Measurements from ENCODE around the gene KCNK3.
"Not testable (repeated sequence)": the region's sequence is repeated elsewhere in the genome, so short reads cannot be mapped to it uniquely, and the experiment has no call there.

KCNK3 gene

GRCh38 chr2:26651799-26652198 is 40.7 kb upstream of the KCNK3 start:
- Histone ChIP-seq H3K27me3 (ENCODE audit: control insufficient read depth, insufficient read depth, low read length) (no peaks in the 10 kb centered on the region; the same call in 1 of the 2 replicates), H3K27ac (ENCODE audit: low read depth, low read length) (no peak overlapping the region), H3K9me3 (ENCODE audit: control insufficient read depth, insufficient read depth, low read length) (no peaks in the 10 kb centered on the region), H3K9ac (ENCODE audit: low read depth, low read length) (no peak overlapping the region), H3K36me3 (ENCODE audit: control insufficient read depth, insufficient read depth, low read length) (no peaks in the 10 kb centered on the region), H3K4me3 (ENCODE audit: low read depth, low read length) (no peak overlapping the region), H3K4me1 (ENCODE audit: control insufficient read depth, insufficient read depth, low read length) (peaks cover 19% of the 10 kb centered on the region)

DNA sequence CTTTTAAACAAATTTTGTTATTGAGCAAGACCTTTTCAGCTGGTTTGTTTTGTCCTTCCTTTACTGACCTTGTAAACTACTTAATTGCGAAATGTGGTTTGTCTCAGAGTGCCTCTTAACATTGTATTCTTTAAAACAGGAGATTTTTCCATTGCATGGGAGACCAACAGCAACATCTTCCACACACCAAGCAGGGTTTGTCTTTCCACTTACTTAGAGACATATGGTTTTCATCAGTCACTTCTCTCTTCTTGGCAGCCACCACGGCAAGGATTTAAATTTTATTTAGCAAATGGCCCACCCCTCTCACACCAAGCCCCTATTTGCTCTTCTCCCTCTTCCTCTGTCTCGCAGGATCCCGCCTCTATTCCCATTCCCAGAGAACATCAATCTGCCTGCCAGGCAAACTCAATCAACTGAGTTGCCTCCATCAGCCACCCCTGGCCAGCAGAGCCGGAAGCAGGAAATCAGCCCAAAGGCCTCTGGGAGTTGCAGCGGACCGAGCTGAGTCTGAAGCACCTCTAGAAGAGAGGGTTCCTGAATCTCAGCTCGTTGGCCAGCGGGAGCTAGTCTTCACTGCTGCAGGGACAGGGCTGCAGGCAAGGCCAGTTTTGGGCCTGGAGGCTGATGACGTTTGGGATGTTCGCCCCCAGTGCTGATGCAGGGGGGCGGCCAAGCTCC is 40.0 kb upstream of the KCNK3 start:
- H3K27ac ChIP-seq (ENCODE audit: low read depth, low read length), result no peak overlapping the region

GRCh38 chr2:26653207-26654060 is 39.1 kb upstream of the KCNK3 start:
- H3K4me1 ChIP-seq (ENCODE audit: control insufficient read depth, insufficient read depth, low read length), result peaks cover 13% of the 10 kb centered on the region
- no peaks in the 10 kb centered on the region for H3K9me3 ChIP-seq (ENCODE audit: control insufficient read depth, insufficient read depth, low read length)
- no peaks in the 10 kb centered on the region for H3K36me3 ChIP-seq (ENCODE audit: control insufficient read depth, insufficient read depth, low read length)
- no peaks in the 10 kb centered on the region; the same call in 1 of the 2 replicates for H3K27me3 ChIP-seq (ENCODE audit: control insufficient read depth, insufficient read depth, low read length)
- no peak overlapping the region for H3K27ac ChIP-seq (ENCODE audit: low read depth, low read length)
- no peak overlapping the region for H3K9ac ChIP-seq (ENCODE audit: low read depth, low read length)
- H3K4me3 ChIP-seq (ENCODE audit: low read depth, low read length), result no peak overlapping the region

More for the DNA sequence above, 40.0 kb upstream of the KCNK3 start:
- H3K4me3 ChIP-seq (ENCODE audit: low read depth, low read length), result no peak overlapping the region
- no peak overlapping the region for H3K9ac ChIP-seq (ENCODE audit: low read depth, low read length)
- no peaks in the 10 kb centered on the region for H3K9me3 ChIP-seq (ENCODE audit: control insufficient read depth, insufficient read depth, low read length)
- H3K36me3 ChIP-seq (ENCODE audit: control insufficient read depth, insufficient read depth, low read length), result no peaks in the 10 kb centered on the region
- no peaks in the 10 kb centered on the region; the same call in 1 of the 2 replicates for H3K27me3 ChIP-seq (ENCODE audit: control insufficient read depth, insufficient read depth, low read length)
- peaks cover 13% of the 10 kb centered on the region for H3K4me1 ChIP-seq (ENCODE audit: control insufficient read depth, insufficient read depth, low read length)

DNA sequence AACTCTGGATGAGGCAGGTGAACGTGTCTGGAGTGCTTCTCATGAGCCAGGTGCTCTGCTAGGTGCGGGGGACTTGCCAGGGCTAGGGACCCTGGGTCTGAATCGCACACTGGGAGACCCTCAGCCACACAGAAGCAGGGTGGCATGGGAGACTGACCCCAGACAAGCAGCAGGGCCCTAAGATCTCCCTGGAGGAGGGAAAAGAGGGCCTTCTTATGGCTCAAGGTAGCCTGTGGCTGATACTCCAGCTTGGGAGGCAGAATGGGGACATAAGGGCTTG is 38.5 kb upstream of the KCNK3 start:
- H3K9ac ChIP-seq (ENCODE audit: low read depth, low read length), result no peak overlapping the region
- H3K27me3 ChIP-seq (ENCODE audit: control insufficient read depth, insufficient read depth, low read length), result no peaks in the 10 kb centered on the region; the same call in 1 of the 2 replicates
- H3K4me1 ChIP-seq (ENCODE audit: control insufficient read depth, insufficient read depth, low read length), result peaks cover 13% of the 10 kb centered on the region
- no peaks in the 10 kb centered on the region for H3K9me3 ChIP-seq (ENCODE audit: control insufficient read depth, insufficient read depth, low read length)
- no peak overlapping the region for H3K27ac ChIP-seq (ENCODE audit: low read depth, low read length)
- no peak overlapping the region for H3K4me3 ChIP-seq (ENCODE audit: low read depth, low read length)
- no peaks in the 10 kb centered on the region for H3K36me3 ChIP-seq (ENCODE audit: control insufficient read depth, insufficient read depth, low read length)

DNA sequence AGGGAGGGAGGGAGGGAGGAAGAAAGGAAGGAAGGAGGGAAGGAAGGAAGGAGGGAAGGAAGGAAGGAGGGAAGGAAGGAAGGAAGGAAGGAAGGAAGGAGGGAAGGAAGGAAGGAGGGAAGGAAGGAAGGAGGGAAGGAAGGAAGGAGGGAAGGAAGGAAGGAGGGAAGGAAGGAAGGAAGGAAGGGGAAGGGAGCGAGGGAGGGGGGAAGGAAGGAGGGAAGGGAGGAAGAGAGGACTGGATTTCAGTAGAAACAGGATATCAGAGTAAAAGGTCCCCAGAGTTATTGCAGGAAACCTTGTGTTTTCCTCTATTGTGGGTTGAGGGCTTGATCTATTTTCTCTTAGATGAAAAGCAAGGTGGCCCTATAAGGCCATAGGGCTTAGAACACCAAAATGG is 37.4 kb upstream of the KCNK3 start:
- H3K9ac ChIP-seq (ENCODE audit: low read depth, low read length); H3K36me3 ChIP-seq (ENCODE audit: control insufficient read depth, insufficient read depth, low read length); H3K27me3 ChIP-seq (ENCODE audit: control insufficient read depth, insufficient read depth, low read length); H3K9me3 ChIP-seq (ENCODE audit: control insufficient read depth, insufficient read depth, low read length): not testable (repeated sequence)
- Histone ChIP-seq H3K4me3 (ENCODE audit: low read depth, low read length) (0 out of 2 replicates have a peak overlapping the region, but pooled peaks have one; percentile 21), H3K27ac (ENCODE audit: low read depth, low read length) (peak overlapping the region; percentile 52), H3K4me1 (ENCODE audit: control insufficient read depth, insufficient read depth, low read length) (peaks cover 13% of the 10 kb centered on the region)

GRCh38 chr2:26655611-26656195 is 36.8 kb upstream of the KCNK3 start:
- H3K27ac ChIP-seq (ENCODE audit: low read depth, low read length), result peak overlapping the region; percentile 52
- 0 out of 2 replicates have a peak overlapping the region, but pooled peaks have one; percentile 21 for H3K4me3 ChIP-seq (ENCODE audit: low read depth, low read length)
- peaks cover 13% of the 10 kb centered on the region for H3K4me1 ChIP-seq (ENCODE audit: control insufficient read depth, insufficient read depth, low read length)
- H3K9me3 ChIP-seq (ENCODE audit: control insufficient read depth, insufficient read depth, low read length), result peaks cover 12% of the 10 kb centered on the region
- no peaks in the 10 kb centered on the region for H3K36me3 ChIP-seq (ENCODE audit: control insufficient read depth, insufficient read depth, low read length)
- no peak overlapping the region for H3K9ac ChIP-seq (ENCODE audit: low read depth, low read length)
- no peaks in the 10 kb centered on the region; the same call in 1 of the 2 replicates for H3K27me3 ChIP-seq (ENCODE audit: control insufficient read depth, insufficient read depth, low read length)

DNA sequence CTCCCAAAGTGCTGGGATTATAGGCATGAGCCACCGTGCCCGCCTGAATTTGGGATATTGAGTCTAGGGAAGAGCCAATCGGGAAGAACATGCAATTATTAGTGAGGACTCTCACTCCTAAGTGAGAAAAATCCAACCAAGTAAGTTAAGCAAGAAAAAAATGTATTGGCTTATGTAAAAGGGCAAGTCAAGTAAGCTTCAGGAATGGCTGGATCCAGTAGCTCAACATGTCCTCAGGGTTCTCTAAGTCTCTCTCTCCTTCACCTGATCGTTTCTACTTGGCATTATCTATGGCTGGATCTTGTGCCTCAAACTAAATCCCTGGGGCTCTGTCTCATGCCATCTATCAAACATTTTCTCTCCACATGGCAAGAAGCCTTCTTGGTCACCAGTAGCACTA is 35.3 kb upstream of the KCNK3 start:
- H3K9ac ChIP-seq (ENCODE audit: low read depth, low read length), result no peak overlapping the region
- H3K4me1 ChIP-seq (ENCODE audit: control insufficient read depth, insufficient read depth, low read length), result peaks cover 13% of the 10 kb centered on the region
- H3K4me3 ChIP-seq (ENCODE audit: low read depth, low read length), result no peak overlapping the region
- peaks cover 18% of the 10 kb centered on the region for H3K9me3 ChIP-seq (ENCODE audit: control insufficient read depth, insufficient read depth, low read length)
- H3K36me3 ChIP-seq (ENCODE audit: control insufficient read depth, insufficient read depth, low read length), result no peaks in the 10 kb centered on the region
- no peaks in the 10 kb centered on the region; the same call in 1 of the 2 replicates for H3K27me3 ChIP-seq (ENCODE audit: control insufficient read depth, insufficient read depth, low read length)
- H3K27ac ChIP-seq (ENCODE audit: low read depth, low read length), result no peak overlapping the region

DNA sequence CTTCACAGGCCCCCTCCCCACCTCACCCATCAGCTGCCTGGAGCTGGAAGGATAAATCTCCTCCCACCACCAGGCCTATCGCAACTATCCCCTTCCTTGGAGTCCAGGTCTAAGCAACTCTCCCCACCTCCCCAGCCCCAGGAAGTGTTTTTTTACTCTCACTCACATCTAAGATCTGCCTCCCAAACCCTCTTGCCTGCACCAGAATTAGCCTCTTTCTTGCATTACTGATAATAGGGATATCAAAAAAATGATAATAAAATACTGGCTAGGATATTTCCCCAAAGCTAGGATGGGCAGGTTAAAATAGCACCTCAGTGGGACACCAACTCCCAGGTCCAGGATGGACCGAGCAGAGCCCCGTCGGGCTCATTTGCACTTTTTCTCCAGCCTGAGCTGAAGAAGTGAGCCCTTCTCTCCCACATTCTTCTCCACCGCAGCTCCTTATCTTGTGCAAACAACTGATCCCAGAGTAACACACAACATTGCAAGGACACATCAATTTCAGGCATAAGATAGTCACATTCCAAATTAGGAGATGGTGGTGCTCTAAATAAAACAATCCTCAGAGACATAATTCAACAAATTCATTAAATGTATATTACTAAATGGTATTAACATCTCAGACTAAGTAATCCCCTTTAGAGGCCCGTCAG is 33.7 kb upstream of the KCNK3 start:
- H3K27ac ChIP-seq (ENCODE audit: low read depth, low read length), result no peak overlapping the region
- peaks cover 13% of the 10 kb centered on the region for H3K4me1 ChIP-seq (ENCODE audit: control insufficient read depth, insufficient read depth, low read length)
- H3K9me3 ChIP-seq (ENCODE audit: control insufficient read depth, insufficient read depth, low read length), result peaks cover 18% of the 10 kb centered on the region
- H3K36me3 ChIP-seq (ENCODE audit: control insufficient read depth, insufficient read depth, low read length), result no peaks in the 10 kb centered on the region
- H3K27me3 ChIP-seq (ENCODE audit: control insufficient read depth, insufficient read depth, low read length), result no peaks in the 10 kb centered on the region; the same call in 1 of the 2 replicates
- H3K9ac ChIP-seq (ENCODE audit: low read depth, low read length), result no peak overlapping the region
- no peak overlapping the region for H3K4me3 ChIP-seq (ENCODE audit: low read depth, low read length)

- Histone ChIP-seq H3K27me3 (ENCODE audit: control insufficient read depth, insufficient read depth, low read length) (no peaks in the 10 kb centered on the region; the same call in 1 of the 2 replicates), H3K4me3 (ENCODE audit: low read depth, low read length) (no peak overlapping the region), H3K36me3 (ENCODE audit: control insufficient read depth, insufficient read depth, low read length) (no peaks in the 10 kb centered on the region), H3K9ac (ENCODE audit: low read depth, low read length) (no peak overlapping the region), H3K27ac (ENCODE audit: low read depth, low read length) (no peak overlapping the region), H3K9me3 (ENCODE audit: control insufficient read depth, insufficient read depth, low read length) (peaks cover 19% of the 10 kb centered on the region), H3K4me1 (ENCODE audit: control insufficient read depth, insufficient read depth, low read length) (0 out of 2 replicates have a peak, but pooled peaks cover under 1% of the 10 kb centered on the region)
These were observed 32.1 kb upstream of the KCNK3 start for GRCh38 chr2:26660363-26660962.

GRCh38 chr2:26665296-26665695 is 27.2 kb upstream of the KCNK3 start:
- H3K36me3 ChIP-seq (ENCODE audit: control insufficient read depth, insufficient read depth, low read length); H3K27me3 ChIP-seq (ENCODE audit: control insufficient read depth, insufficient read depth, low read length); H3K4me1 ChIP-seq (ENCODE audit: control insufficient read depth, insufficient read depth, low read length); H3K27ac ChIP-seq (ENCODE audit: low read depth, low read length); H3K9ac ChIP-seq (ENCODE audit: low read depth, low read length); H3K4me3 ChIP-seq (ENCODE audit: low read depth, low read length): not testable (repeated sequence)
- H3K9me3 ChIP-seq (ENCODE audit: control insufficient read depth, insufficient read depth, low read length), result peaks cover 16% of the 10 kb centered on the region
